ENCODE results near the gene COX19.
"Not testable (repeated sequence)": the region's sequence is repeated elsewhere in the genome, so short reads cannot be mapped to it uniquely, and the experiment has no call there.

The COX19 gene

GRCh38 chr7:945147-945555, 30.2 kb downstream of the COX19 start:
- H2AFZ ChIP-seq (ENCODE audit: low read depth, low read length), result no peak overlapping the region
- H3K9me3 ChIP-seq (ENCODE audit: insufficient read depth, low read length, severe bottlenecking), result no peaks in the 10 kb centered on the region
- H3K36me3 ChIP-seq (ENCODE audit: insufficient read depth, low read length), result no peaks in the 10 kb centered on the region
- H4K20me1 ChIP-seq (ENCODE audit: insufficient read depth, low read length), result no peaks in the 10 kb centered on the region
- no peak overlapping the region for H3K4me2 ChIP-seq (ENCODE audit: insufficient read depth, low read length)
- no peak overlapping the region for H3K4me3 ChIP-seq (ENCODE audit: low read depth in 1 of 2, low read length in 2 of 2)
- no peak overlapping the region for H3K9ac ChIP-seq (ENCODE audit: low read depth, low read length)
- DNase-seq, result no peak
- H3K27ac ChIP-seq (ENCODE audit: low read length), result no peak overlapping the region
- no peaks in the 10 kb centered on the region for H3K79me2 ChIP-seq (ENCODE audit: insufficient read depth, low read length)
- no peaks in the 10 kb centered on the region for H3K27me3 ChIP-seq (ENCODE audit: insufficient read depth, low read length, poor library complexity)
- no peaks in the 10 kb centered on the region for H3K4me1 ChIP-seq (ENCODE audit: insufficient read depth, low read length)
- TF ChIP-seq CTCF (IDR thresholded peaks at IDR 0.05; ENCODE audit: borderline replicate concordance, extremely low read depth, low read length, poor library complexity, severe bottlenecking) (no peak), EZH2 (IDR thresholded peaks at IDR 0.05; ENCODE audit: borderline replicate concordance, low read depth, low read length, severe bottlenecking) (no peak)
- ATAC-seq (ENCODE audit: insufficient read depth, low read depth), result no peak

GRCh38 chr7:944744-945143, 30.6 kb downstream of the COX19 start:
- Histone ChIP-seq H3K4me1 (ENCODE audit: insufficient read depth, low read length) (no peaks in the 10 kb centered on the region), H3K9me3 (ENCODE audit: insufficient read depth, low read length, severe bottlenecking) (no peaks in the 10 kb centered on the region), H3K27ac (ENCODE audit: low read length) (no peak overlapping the region), H3K27me3 (ENCODE audit: insufficient read depth, low read length, poor library complexity) (no peaks in the 10 kb centered on the region), H3K79me2 (ENCODE audit: insufficient read depth, low read length) (no peaks in the 10 kb centered on the region), H3K4me3 (ENCODE audit: low read depth in 1 of 2, low read length in 2 of 2) (no peak overlapping the region), H2AFZ (ENCODE audit: low read depth, low read length) (no peak overlapping the region), H3K36me3 (ENCODE audit: insufficient read depth, low read length) (no peaks in the 10 kb centered on the region), H4K20me1 (ENCODE audit: insufficient read depth, low read length) (no peaks in the 10 kb centered on the region), H3K4me2 (ENCODE audit: insufficient read depth, low read length) (no peak overlapping the region), H3K9ac (ENCODE audit: low read depth, low read length) (no peak overlapping the region)
- ATAC-seq (ENCODE audit: insufficient read depth, low read depth), result no peak
- DNase-seq, result no peak
- TF ChIP-seq EZH2 (IDR thresholded peaks at IDR 0.05; ENCODE audit: borderline replicate concordance, low read depth, low read length, severe bottlenecking) (no peak), CTCF (IDR thresholded peaks at IDR 0.05; ENCODE audit: borderline replicate concordance, extremely low read depth, low read length, poor library complexity, severe bottlenecking) (no peak)

GRCh38 chr7:943793-944192, 31.6 kb downstream of the COX19 start:
- not testable (repeated sequence) for H3K4me1 ChIP-seq (ENCODE audit: insufficient read depth, low read length); ATAC-seq (ENCODE audit: insufficient read depth, low read depth); H3K79me2 ChIP-seq (ENCODE audit: insufficient read depth, low read length); DNase-seq; H3K4me3 ChIP-seq (ENCODE audit: low read depth in 1 of 2, low read length in 2 of 2); H3K9me3 ChIP-seq (ENCODE audit: insufficient read depth, low read length, severe bottlenecking); H3K4me2 ChIP-seq (ENCODE audit: insufficient read depth, low read length); H3K27ac ChIP-seq (ENCODE audit: low read length); H2AFZ ChIP-seq (ENCODE audit: low read depth, low read length); H3K27me3 ChIP-seq (ENCODE audit: insufficient read depth, low read length, poor library complexity); H4K20me1 ChIP-seq (ENCODE audit: insufficient read depth, low read length); H3K9ac ChIP-seq (ENCODE audit: low read depth, low read length); H3K36me3 ChIP-seq (ENCODE audit: insufficient read depth, low read length)

- no peak for ATAC-seq (ENCODE audit: insufficient read depth, low read depth)
- Histone ChIP-seq H3K4me3 (ENCODE audit: low read depth in 1 of 2, low read length in 2 of 2) (no peak overlapping the region), H3K4me2 (ENCODE audit: insufficient read depth, low read length) (no peak overlapping the region), H3K4me1 (ENCODE audit: insufficient read depth, low read length) (no peaks in the 10 kb centered on the region), H3K79me2 (ENCODE audit: insufficient read depth, low read length) (no peaks in the 10 kb centered on the region), H4K20me1 (ENCODE audit: insufficient read depth, low read length) (no peaks in the 10 kb centered on the region), H3K9me3 (ENCODE audit: insufficient read depth, low read length, severe bottlenecking) (no peaks in the 10 kb centered on the region), H3K27me3 (ENCODE audit: insufficient read depth, low read length, poor library complexity) (no peaks in the 10 kb centered on the region), H3K36me3 (ENCODE audit: insufficient read depth, low read length) (no peaks in the 10 kb centered on the region), H3K27ac (ENCODE audit: low read length) (no peak overlapping the region), H2AFZ (ENCODE audit: low read depth, low read length) (no peak overlapping the region), H3K9ac (ENCODE audit: low read depth, low read length) (no peak overlapping the region)
- no peak for TF ChIP-seq EZH2 (IDR thresholded peaks at IDR 0.05; ENCODE audit: borderline replicate concordance, low read depth, low read length, severe bottlenecking)
- no peak for DNase-seq
Measured at GRCh38 chr7:940599-941408, 34.5 kb downstream of the COX19 start.
